ENCODE results near the gene EEPD1. TPM values are rescaled to one million over a fixed set of nuclear protein-coding genes. Genes with fewer than 3 reads are reported as not detected.

Gene EEPD1
- total RNA-seq, 1 donor from 2014 or later: 6.5 TPM

DNA sequence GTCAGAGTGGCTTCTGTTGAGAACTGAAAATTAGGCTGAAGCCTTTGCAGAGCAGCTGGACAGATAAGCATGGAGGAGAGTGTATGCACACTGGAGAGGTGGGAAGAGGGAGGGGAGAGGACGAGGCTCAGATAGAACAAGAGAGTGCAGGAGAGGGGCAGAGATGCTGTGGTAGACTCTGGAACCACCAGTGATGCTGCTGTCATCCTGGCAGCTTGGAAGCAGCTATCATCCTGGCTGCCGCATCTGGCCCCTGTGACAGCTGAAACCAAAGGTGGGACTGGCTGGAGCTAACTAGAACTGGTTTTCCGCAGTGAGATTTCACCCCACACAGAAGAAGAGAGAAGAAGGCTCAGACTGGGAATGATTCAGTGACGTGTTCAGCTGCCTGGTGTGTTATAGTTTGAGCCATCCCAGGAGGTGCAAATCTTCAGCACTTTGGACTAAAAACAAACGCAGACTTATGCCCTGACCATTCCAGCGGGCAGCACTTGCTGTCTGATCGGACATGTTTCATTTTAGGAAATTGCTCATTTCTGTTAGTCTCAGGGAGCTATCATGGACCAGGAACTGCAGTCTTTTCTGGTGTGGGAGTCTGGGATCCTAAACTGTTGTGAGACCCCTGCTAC, 38.4 kb downstream of the EEPD1 start:
- H3K4me2 ChIP-seq: no peak overlapping the region
- H3K9ac ChIP-seq: no peak overlapping the region
- H3K36me3 Mint-ChIP-seq: peaks cover 8% of the 10 kb centered on the region
- H3K27ac Mint-ChIP-seq: no peak overlapping the region
- peaks cover 16% of the 10 kb centered on the region for H3K9me3 Mint-ChIP-seq
- no peaks in the 10 kb centered on the region for H3K79me2 ChIP-seq (ENCODE audit: low read depth)
- no peak for DNase-seq (ENCODE audit: low spot score)
- H4K20me1 ChIP-seq (ENCODE audit: low read depth): no peaks in the 10 kb centered on the region
- no peaks in the 10 kb centered on the region for H3K27me3 ChIP-seq
- H3K4me1 Mint-ChIP-seq: peaks cover 34% of the 10 kb centered on the region
- TF ChIP-seq EZH2phosphoT487 (IDR thresholded peaks at IDR 0.05) (no peak), EZH2 (IDR thresholded peaks at IDR 0.05) (no peak)
- TF ChIP-seq, protein P1, sequence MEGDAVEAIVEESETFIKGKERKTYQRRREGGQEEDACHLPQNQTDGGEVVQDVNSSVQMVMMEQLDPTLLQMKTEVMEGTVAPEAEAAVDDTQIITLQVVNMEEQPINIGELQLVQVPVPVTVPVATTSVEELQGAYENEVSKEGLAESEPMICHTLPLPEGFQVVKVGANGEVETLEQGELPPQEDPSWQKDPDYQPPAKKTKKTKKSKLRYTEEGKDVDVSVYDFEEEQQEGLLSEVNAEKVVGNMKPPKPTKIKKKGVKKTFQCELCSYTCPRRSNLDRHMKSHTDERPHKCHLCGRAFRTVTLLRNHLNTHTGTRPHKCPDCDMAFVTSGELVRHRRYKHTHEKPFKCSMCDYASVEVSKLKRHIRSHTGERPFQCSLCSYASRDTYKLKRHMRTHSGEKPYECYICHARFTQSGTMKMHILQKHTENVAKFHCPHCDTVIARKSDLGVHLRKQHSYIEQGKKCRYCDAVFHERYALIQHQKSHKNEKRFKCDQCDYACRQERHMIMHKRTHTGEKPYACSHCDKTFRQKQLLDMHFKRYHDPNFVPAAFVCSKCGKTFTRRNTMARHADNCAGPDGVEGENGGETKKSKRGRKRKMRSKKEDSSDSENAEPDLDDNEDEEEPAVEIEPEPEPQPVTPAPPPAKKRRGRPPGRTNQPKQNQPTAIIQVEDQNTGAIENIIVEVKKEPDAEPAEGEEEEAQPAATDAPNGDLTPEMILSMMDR (IDR thresholded peaks at IDR 0.05): no peak
- peaks cover 10% of the 10 kb centered on the region for H3K4me1 ChIP-seq
- no peak overlapping the region for H3K4me3 ChIP-seq
- no peaks in the 10 kb centered on the region for H3K36me3 ChIP-seq
- no peak overlapping the region for H3K4me3 Mint-ChIP-seq
- H2AFZ ChIP-seq (replicated peaks): no peak overlapping the region
- H3F3A ChIP-seq (ENCODE audit: low read depth): no peaks in the 10 kb centered on the region
- H3K9me3 ChIP-seq (ENCODE audit: low read depth): no peaks in the 10 kb centered on the region
- H3K27ac ChIP-seq: no peak overlapping the region
- peaks cover 2% of the 10 kb centered on the region for H3K27me3 Mint-ChIP-seq (ENCODE audit: insufficient read depth, low read depth)

- no peaks in the 10 kb centered on the region for H3K9me3 ChIP-seq (ENCODE audit: low read depth)
- Mint-ChIP-seq H3K9me3 (peaks cover 16% of the 10 kb centered on the region), H3K27me3 (ENCODE audit: insufficient read depth, low read depth) (peaks cover 2% of the 10 kb centered on the region), H3K27ac (no peak overlapping the region), H3K4me1 (peaks cover 32% of the 10 kb centered on the region), H3K36me3 (peaks cover 8% of the 10 kb centered on the region), H3K4me3 (no peak overlapping the region)
- H3K79me2 ChIP-seq (ENCODE audit: low read depth): no peaks in the 10 kb centered on the region
- TF ChIP-seq EZH2phosphoT487 (IDR thresholded peaks at IDR 0.05) (no peak), EZH2 (IDR thresholded peaks at IDR 0.05) (no peak)
- TF ChIP-seq, protein P1 (IDR thresholded peaks at IDR 0.05): no peak
- no peak overlapping the region for H3K4me2 ChIP-seq
- no peak overlapping the region for H3K4me3 ChIP-seq
- DNase-seq (ENCODE audit: low spot score): no peak
- H2AFZ ChIP-seq (replicated peaks): no peak overlapping the region
- no peak overlapping the region for H3K9ac ChIP-seq
- no peaks in the 10 kb centered on the region for H3K27me3 ChIP-seq
- H3K36me3 ChIP-seq: no peaks in the 10 kb centered on the region
- no peaks in the 10 kb centered on the region for H3F3A ChIP-seq (ENCODE audit: low read depth)
- H3K27ac ChIP-seq: no peak overlapping the region
- peaks cover 10% of the 10 kb centered on the region for H3K4me1 ChIP-seq
- no peaks in the 10 kb centered on the region for H4K20me1 ChIP-seq (ENCODE audit: low read depth)
These were observed 39.2 kb downstream of the EEPD1 start for GRCh38 chr7:36192053-36192824.

- no peak for DNase-seq (ENCODE audit: low spot score)
- Histone ChIP-seq H3K27me3 (no peaks in the 10 kb centered on the region), H3K79me2 (ENCODE audit: low read depth) (no peaks in the 10 kb centered on the region), H3F3A (ENCODE audit: low read depth) (no peaks in the 10 kb centered on the region), H3K9me3 (ENCODE audit: low read depth) (no peaks in the 10 kb centered on the region), H3K27ac (no peak overlapping the region), H3K4me2 (no peak overlapping the region), H3K9ac (no peak overlapping the region), H3K4me1 (peaks cover 10% of the 10 kb centered on the region), H3K36me3 (no peaks in the 10 kb centered on the region), H3K4me3 (no peak overlapping the region), H2AFZ (replicated peaks) (no peak overlapping the region), H4K20me1 (ENCODE audit: low read depth) (no peaks in the 10 kb centered on the region)
- Mint-ChIP-seq H3K9me3 (peaks cover 16% of the 10 kb centered on the region), H3K27me3 (ENCODE audit: insufficient read depth, low read depth) (peaks cover 2% of the 10 kb centered on the region), H3K27ac (no peak overlapping the region), H3K36me3 (peaks cover 8% of the 10 kb centered on the region), H3K4me1 (peaks cover 33% of the 10 kb centered on the region), H3K4me3 (no peak overlapping the region)
- TF ChIP-seq EZH2phosphoT487 (IDR thresholded peaks at IDR 0.05) (no peak), EZH2 (IDR thresholded peaks at IDR 0.05) (no peak)
- TF ChIP-seq, protein P1 (IDR thresholded peaks at IDR 0.05): no peak
These were observed 39.8 kb downstream of the EEPD1 start for GRCh38 chr7:36192877-36193276.

All from neural progenitor cell (in vitro differentiated cells).